RWPE2 (cell line): ENCODE measurements around the gene CEP43.

Source experiments
- ATAC-seq: fragments of 200-7000 bp; cut with Tn5 transposase; 3 replicates; pipeline ENCODE4 v1.9.1; 2021; ENCODE audit warnings: low read depth
- DNase-seq: peaks from one replicate; pipeline ENCODE4 v3.0.0-alpha.2; 2020; ENCODE audit warnings: low spot score
- H3K27ac ChIP-seq: fragments of 450-650 bp; 2 replicates; pipeline ENCODE4 v1.5.1; 2017; ENCODE audit warnings: mild to moderate bottlenecking; ENCODE audit not compliant: poor library complexity, severe bottlenecking
- H3K27me3 ChIP-seq: fragments of 250-450 bp; sonication (Bioruptor Pico); 2 replicates; pipeline ENCODE4 v1.5.1; 2021; ENCODE audit warnings: mild to moderate bottlenecking, moderate library complexity; ENCODE audit not compliant: insufficient read depth, poor library complexity, severe bottlenecking
- H3K36me3 ChIP-seq: fragments of 250-450 bp; sonication (Bioruptor Pico); 2 replicates; pipeline ENCODE4 v1.5.1; 2020; ENCODE audit warnings: low read depth, mild to moderate bottlenecking, moderate library complexity
- H3K4me1 ChIP-seq: fragments of 250-450 bp; sonication (Bioruptor Pico); 2 replicates; pipeline ENCODE4 v1.5.1; 2021; ENCODE audit warnings: mild to moderate bottlenecking, moderate library complexity; ENCODE audit not compliant: insufficient read depth, poor library complexity, severe bottlenecking
- H3K4me3 ChIP-seq: fragments of 250-450 bp; sonication (Bioruptor Pico); 2 replicates; pipeline ENCODE4 v1.5.1; 2021; ENCODE audit warnings: mild to moderate bottlenecking, moderate library complexity; ENCODE audit not compliant: severe bottlenecking
- H3K9me3 ChIP-seq: fragments of 250-450 bp; sonication (Bioruptor Pico); 2 replicates; pipeline ENCODE4 v1.5.1; 2021; ENCODE audit warnings: mild to moderate bottlenecking, moderate library complexity; ENCODE audit not compliant: severe bottlenecking
- CTCF ChIP-seq: fragments of 450-650 bp; IDR thresholded peaks from one replicate; pipeline ENCODE4 v1.5.1; 2017; ENCODE audit warnings: mild to moderate bottlenecking, moderate library complexity; ENCODE audit not compliant: poor library complexity, severe bottlenecking

The CEP43 gene

GRCh38 chr6:166976636-166977035, 22.6 kb upstream of the CEP43 start:
- Histone ChIP-seq H3K4me1 (no peaks in the 10 kb centered on the region), H3K27ac (no peak overlapping the region), H3K36me3 (peaks cover 10% of the 10 kb centered on the region), H3K9me3 (no peaks in the 10 kb centered on the region), H3K4me3 (no peak overlapping the region), H3K27me3 (no peaks in the 10 kb centered on the region)
- DNase-seq (no peak), ATAC-seq (no peak)
- no peak for TF ChIP-seq CTCF

GRCh38 chr6:166977621-166978525, 21.3 kb upstream of the CEP43 start:
- DNase-seq (no peak), ATAC-seq (no peak)
- H3K27ac ChIP-seq: no peak overlapping the region
- H3K4me3 ChIP-seq: no peak overlapping the region
- no peaks in the 10 kb centered on the region for H3K27me3 ChIP-seq
- peaks cover 10% of the 10 kb centered on the region for H3K36me3 ChIP-seq
- TF ChIP-seq CTCF: no peak
- no peaks in the 10 kb centered on the region for H3K9me3 ChIP-seq
- H3K4me1 ChIP-seq: no peaks in the 10 kb centered on the region

GRCh38 chr6:166980738-166981137, 18.5 kb upstream of the CEP43 start:
- no peak for ATAC-seq
- Histone ChIP-seq H3K36me3 (peaks cover 15% of the 10 kb centered on the region), H3K4me1 (no peaks in the 10 kb centered on the region), H3K4me3 (no peak overlapping the region), H3K27ac (no peak overlapping the region), H3K27me3 (no peaks in the 10 kb centered on the region), H3K9me3 (no peaks in the 10 kb centered on the region)
- DNase-seq: no peak
- no peak for TF ChIP-seq CTCF

GRCh38 chr6:166987448-166987847, 11.7 kb upstream of the CEP43 start:
- Histone ChIP-seq H3K36me3 (peaks cover 5% of the 10 kb centered on the region), H3K4me1 (no peaks in the 10 kb centered on the region)
- no peak for TF ChIP-seq CTCF

GRCh38 chr6:166987930-166988329, 11.3 kb upstream of the CEP43 start:
- no peak for DNase-seq
- Histone ChIP-seq H3K4me3 (no peak overlapping the region), H3K4me1 (no peaks in the 10 kb centered on the region), H3K36me3 (peaks cover 5% of the 10 kb centered on the region), H3K27me3 (peaks cover 2% of the 10 kb centered on the region), H3K27ac (no peak overlapping the region), H3K9me3 (no peaks in the 10 kb centered on the region)
- ATAC-seq: no peak
- no peak for TF ChIP-seq CTCF

More at GRCh38 chr6:166987448-166987847, 11.7 kb upstream of the CEP43 start:
- Histone ChIP-seq H3K27me3 (peaks cover 2% of the 10 kb centered on the region), H3K27ac (no peak overlapping the region), H3K9me3 (no peaks in the 10 kb centered on the region), H3K4me3 (no peak overlapping the region)
- DNase-seq (no peak), ATAC-seq (no peak)
